HG03439 (cell line): ENCODE data around the gene HAUS6.
"Not testable (repeated sequence)": the region's sequence is repeated elsewhere in the genome, so short reads cannot be mapped to it uniquely, and the experiment has no call there.

Experiments
- ATAC-seq: cut with Tn5 transposase; IDR thresholded peaks from one replicate; pipeline ENCODE4 v1.9.1; 2021; ENCODE audit warnings: mild to moderate bottlenecking, moderate library complexity; ENCODE audit not compliant: unreplicated experiment

The HAUS6 gene

GRCh38 chr9:19036611-19037010 is 66.1 kb downstream of the HAUS6 start:
- no peak for ATAC-seq

- no peak for ATAC-seq
These were observed 69.7 kb downstream of the HAUS6 start, which contains the start of gene SAXO1 for GRCh38 chr9:19033015-19033414. Gene SAXO1, minus strand, starts transcription at chr9:19033209. Its CDS starts 301 bp downstream, at chr9:19032908.

GRCh38 chr9:19032406-19032805 is 70.3 kb downstream of the HAUS6 start:
- no peak for ATAC-seq

- ATAC-seq, result no peak
These were observed 71.8 kb downstream of the HAUS6 start for GRCh38 chr9:19030899-19031298.

DNA sequence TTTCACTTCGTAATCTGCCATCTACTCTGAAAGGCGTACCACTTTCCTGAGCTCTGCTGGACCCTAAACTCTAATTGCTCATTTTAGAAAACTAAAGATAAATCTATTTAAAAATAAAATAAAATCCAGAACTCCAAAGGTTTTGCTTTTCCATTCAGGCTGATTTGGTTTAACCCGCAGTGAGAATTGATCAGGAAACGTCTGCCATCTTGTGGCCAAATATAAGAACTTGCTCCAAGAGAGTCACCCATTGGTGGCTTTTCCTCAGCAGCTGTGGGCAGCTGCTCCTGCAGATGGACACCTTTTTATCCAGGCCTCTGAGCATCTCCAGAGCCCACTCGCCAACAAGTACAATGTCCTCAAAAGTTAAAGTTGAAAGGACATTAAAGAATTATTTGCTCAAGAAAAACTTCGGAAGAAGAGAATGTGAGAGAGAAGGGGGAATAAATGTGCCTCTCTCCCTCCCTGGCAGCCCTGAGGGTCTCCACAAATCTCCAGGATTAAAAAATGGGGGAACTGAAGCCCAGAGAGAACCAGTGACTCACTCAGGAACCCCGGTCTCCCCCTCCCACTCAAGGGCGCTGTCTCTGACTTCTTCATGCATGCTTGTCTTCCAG is 73.8 kb downstream of the HAUS6 start:
- no peak for ATAC-seq

DNA sequence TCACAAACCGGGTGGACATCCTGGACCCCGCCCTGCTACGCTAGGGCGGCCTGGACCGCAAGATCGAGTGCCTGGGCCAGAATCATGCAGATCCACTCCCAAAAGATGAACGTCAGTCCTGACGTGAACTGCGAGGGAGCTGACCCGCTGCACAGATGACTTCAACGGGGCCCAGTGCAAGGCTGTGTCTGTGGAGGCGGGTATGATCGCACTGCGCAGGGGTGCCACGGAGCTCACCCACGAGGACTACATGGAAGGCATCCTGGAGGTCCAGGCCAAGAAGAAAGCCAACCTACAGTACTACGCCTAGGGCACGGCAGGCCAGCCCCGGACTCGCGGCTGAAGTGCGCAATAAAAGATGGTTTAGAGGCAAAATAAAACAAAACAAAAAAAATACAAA is 74.9 kb downstream of the HAUS6 start:
- ATAC-seq, result no peak

DNA sequence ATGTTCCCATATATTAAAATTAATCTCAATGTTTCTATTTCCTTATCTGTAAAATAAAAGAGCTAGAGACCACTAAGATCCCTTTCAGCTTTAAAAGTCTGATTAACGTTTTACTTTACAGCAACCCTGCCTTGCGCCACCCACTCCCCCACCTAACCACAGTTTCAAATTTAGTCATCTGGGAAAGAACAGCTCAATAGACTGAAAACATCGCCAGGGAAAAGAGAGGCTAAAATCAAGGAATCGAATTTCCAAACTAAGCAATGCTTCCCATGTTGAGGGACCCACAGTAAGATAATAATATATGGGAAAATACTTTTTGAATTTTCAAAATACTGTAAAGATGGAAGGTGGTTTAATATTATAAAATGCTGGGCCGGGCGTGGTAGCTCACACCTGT is 76.3 kb downstream of the HAUS6 start:
- no peak for ATAC-seq

DNA sequence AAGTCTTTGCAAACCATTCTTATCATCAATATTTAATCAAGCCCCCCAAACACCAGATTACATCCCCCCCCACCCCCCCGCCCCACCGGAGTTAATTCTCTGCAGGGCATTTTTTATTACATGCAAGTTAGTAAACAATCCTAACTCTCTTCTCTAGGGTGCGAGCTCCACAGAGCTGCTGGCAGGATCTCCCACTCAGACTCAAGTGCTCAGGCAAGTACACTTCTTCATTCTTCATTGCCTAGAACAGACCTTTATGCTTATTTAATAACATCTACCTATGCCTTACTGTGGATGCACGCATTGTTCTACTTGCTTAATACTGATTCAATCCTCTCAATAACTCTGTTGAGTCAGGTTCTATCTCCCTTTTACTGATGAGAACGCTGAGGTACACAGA is 79.6 kb downstream of the HAUS6 start:
- ATAC-seq, result no peak

- no peak for ATAC-seq
These were observed 80.5 kb downstream of the HAUS6 start for GRCh38 chr9:19022206-19022605.

DNA sequence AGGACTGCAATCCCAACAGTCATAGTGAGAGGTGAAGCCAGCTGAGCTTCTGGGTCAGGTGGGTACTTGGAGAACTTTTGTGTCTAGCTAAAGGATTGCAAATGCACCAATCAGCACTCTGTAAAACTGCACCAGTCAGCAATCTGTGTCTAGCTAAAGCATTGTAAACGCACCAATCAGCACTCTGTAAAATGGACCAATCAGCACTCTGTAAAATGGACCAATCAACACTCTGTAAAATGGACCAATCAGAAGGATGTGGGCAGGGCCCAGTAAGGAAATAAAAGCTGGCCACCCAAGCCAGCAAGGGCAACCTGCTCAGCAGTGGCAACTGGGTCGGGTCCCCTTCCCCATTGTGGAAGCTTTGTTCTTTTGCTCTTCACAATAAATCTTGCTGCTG is 81.1 kb downstream of the HAUS6 start:
- not testable (repeated sequence) for ATAC-seq

GRCh38 chr9:19020886-19021455 is 81.7 kb downstream of the HAUS6 start:
- ATAC-seq, result no peak

GRCh38 chr9:19018201-19018600 is 84.5 kb downstream of the HAUS6 start:
- no peak for ATAC-seq

DNA sequence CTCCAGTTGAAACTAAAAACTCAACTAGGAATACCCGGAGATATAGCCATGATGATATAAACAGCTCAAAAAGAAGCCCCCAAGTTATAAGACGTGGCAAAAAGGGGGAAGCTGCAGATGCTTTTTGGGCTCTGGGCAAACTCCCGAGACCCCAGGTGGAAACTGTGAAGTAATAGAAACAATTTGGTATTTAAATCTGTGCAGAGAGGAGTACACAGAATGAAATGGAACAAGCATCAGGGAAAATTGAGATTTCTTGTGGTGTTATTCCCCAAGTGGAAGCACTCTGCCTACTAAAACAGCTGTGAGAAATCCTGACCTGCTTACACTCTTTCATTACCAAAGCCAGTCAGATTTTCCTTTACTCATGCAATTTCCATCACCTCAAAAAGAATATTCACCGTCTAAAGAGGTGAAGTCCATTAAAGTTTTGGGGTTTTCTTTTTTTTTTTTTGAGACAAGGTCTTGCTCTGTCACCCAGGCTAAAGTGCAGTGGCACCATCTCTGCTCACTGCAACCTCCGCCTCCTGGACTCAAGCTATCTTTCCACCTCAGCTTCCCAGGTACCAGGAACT is 93.2 kb downstream of the HAUS6 start:
- no peak for ATAC-seq
